ENCODE data around the gene EYA3.

DNA sequence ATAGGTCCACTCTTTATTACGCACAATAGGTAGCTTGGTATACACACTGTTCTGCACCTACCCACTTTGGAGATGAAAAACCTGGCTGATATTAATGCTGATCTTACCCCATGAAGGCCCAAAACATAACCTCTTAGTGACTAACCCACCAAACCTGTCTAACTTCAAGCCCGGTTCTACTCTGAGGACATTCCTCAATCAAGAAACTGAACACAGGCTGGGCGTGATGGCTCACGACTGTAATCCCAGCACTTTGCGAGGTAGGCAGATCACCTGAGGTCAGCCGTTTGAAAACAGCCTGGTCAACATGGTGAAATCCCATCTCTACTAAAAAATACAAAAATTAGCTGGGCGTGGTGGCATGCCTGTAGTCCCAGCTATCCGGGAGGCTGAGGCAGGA, 50.5 kb downstream of the EYA3 start:
- TF ChIP-seq GATA3 (IDR thresholded peaks at IDR 0.05; ENCODE audit: low read depth, low read length) = no peak
- no peak for TF ChIP-seq GATA2 (IDR thresholded peaks at IDR 0.05; ENCODE audit: low read depth, low read length)
